ENCODE results near the gene NME2. TPM values are rescaled to one million over a fixed set of nuclear protein-coding genes. Genes with fewer than 3 reads are reported as not detected.

Gene NME2
- total and polyA plus RNA-seq, 2 of the 8 experiments (the other 6 are each of a cell fraction or from before 2014, with no cell fraction given) = 827 to 929 TPM

GRCh38 chr17:51132964-51133319, 33.3 kb upstream of the NME2 start (continued):
- no peak for TF ChIP-seq CHD7 (IDR thresholded peaks at IDR 0.05; ENCODE audit: insufficient replicate concordance, low read length)
- no peak for TF ChIP-seq KDM5A (IDR thresholded peaks at IDR 0.05; ENCODE audit: low read length)

All from H1 (cell line).